ENCODE results near the gene XG. TPM values are rescaled to one million over a fixed set of nuclear protein-coding genes. Genes with fewer than 3 reads are reported as not detected.
"Not testable (repeated sequence)": the region's sequence is repeated elsewhere in the genome, so short reads cannot be mapped to it uniquely, and the experiment has no call there.

XG gene
- total and polyA plus RNA-seq, 2 donors (not counting 1 experiment from before 2014, with no cell fraction given) = 3.6 to 4.1 TPM

DNA sequence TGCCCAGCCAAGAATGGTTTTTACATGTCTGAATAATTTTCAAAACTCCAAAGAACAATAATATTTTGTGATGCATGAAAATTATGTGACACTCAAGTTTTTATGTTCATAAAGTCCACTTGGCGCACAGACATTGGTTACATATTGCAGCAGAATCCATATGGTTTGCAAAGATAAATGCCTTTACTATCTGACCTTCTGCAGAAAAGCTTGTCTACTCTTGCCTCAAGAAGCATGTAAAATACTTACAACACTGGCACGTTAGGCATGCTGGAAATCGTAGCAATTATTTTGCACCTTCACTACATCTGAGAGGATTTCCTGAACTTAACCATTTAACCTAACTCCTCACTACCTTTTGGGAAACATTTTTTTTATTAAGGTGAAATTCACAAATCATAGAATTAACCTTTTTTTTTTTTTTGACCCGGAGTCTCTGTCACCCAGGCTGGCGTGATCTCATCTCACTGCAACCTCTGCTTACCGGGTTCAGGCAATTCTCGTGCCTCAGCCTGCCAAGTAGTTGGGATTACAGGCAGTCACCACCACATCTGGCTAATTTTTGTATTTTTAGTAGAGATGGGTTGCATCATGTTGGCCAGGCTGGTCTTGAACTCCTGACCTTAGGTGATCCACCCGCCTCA, 3.5 kb upstream of the XG start:
- H3K9me3 ChIP-seq (ENCODE audit: control insufficient read depth, insufficient read depth, low read depth, low read length) = no peaks in the 10 kb centered on the region
- peaks cover 3% of the 10 kb centered on the region for H3K36me3 ChIP-seq (ENCODE audit: control insufficient read depth, insufficient read depth, low read length)
- TF ChIP-seq, protein P1, sequence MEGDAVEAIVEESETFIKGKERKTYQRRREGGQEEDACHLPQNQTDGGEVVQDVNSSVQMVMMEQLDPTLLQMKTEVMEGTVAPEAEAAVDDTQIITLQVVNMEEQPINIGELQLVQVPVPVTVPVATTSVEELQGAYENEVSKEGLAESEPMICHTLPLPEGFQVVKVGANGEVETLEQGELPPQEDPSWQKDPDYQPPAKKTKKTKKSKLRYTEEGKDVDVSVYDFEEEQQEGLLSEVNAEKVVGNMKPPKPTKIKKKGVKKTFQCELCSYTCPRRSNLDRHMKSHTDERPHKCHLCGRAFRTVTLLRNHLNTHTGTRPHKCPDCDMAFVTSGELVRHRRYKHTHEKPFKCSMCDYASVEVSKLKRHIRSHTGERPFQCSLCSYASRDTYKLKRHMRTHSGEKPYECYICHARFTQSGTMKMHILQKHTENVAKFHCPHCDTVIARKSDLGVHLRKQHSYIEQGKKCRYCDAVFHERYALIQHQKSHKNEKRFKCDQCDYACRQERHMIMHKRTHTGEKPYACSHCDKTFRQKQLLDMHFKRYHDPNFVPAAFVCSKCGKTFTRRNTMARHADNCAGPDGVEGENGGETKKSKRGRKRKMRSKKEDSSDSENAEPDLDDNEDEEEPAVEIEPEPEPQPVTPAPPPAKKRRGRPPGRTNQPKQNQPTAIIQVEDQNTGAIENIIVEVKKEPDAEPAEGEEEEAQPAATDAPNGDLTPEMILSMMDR (conservative IDR thresholded peaks at IDR 0.05 in 1 of 2, IDR thresholded peaks at IDR 0.05 in 1 of 2; ENCODE audit: low read depth in 1 of 2, low read length in 2 of 2) = no peak
- no peak for TF ChIP-seq EZH2 (IDR thresholded peaks at IDR 0.05; ENCODE audit: low read length, missing control alignments)
- no peak overlapping the region for H3K4me3 ChIP-seq (replicated peaks in 1 of 4; ENCODE audit: control extremely low read depth in 1 of 4, insufficient read depth in 1 of 4, low read depth in 3 of 4, low read length in 4 of 4)
- no peaks in the 10 kb centered on the region for H3K27me3 ChIP-seq (ENCODE audit: control insufficient read depth, insufficient read depth, low read length)
- H3K79me2 ChIP-seq (ENCODE audit: control insufficient read depth, insufficient read depth, low read length) = no peaks in the 10 kb centered on the region
- H3K27ac ChIP-seq (ENCODE audit: insufficient read depth, low read length) = no peak overlapping the region
- no peak overlapping the region for H3K4me2 ChIP-seq (ENCODE audit: extremely low read depth, insufficient read depth, low read length)
- H4K20me1 ChIP-seq (ENCODE audit: control insufficient read depth, extremely low read depth, insufficient read depth, low read length) = no peaks in the 10 kb centered on the region
- DNase-seq (ENCODE audit: low read depth in 2 of 2) = peak in 1 of 2 donors; percentile 16
- no peak overlapping the region for H2AFZ ChIP-seq (ENCODE audit: low read length)
- no peak overlapping the region for H3K9ac ChIP-seq (ENCODE audit: insufficient read depth, low read length)
- H3K4me1 ChIP-seq (ENCODE audit: control insufficient read depth, extremely low read depth, insufficient read depth, low read length) = peaks cover 4% of the 10 kb centered on the region

DNA sequence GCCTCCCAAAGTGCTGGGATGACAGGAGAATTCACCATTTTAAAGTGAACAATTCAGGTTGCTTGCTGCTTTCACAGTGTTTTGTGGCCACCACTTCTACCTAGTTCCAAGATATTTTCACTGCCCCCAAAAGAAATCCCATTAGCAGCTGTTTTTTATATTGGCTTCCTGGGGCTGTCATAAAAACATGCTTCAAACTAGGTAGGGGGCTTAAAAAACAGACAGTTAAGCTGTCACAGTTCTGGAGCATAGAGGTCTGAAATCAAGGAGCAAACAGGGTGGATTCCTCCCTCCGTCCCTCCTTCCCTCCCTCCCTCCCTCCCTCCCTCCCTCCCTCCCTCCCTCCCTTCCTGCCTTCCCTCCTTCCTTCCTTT, 3.0 kb upstream of the XG start:
- H3K4me2 ChIP-seq (ENCODE audit: extremely low read depth, insufficient read depth, low read length) = no peak overlapping the region
- TF ChIP-seq, protein P1 (conservative IDR thresholded peaks at IDR 0.05 in 1 of 2, IDR thresholded peaks at IDR 0.05 in 1 of 2; ENCODE audit: low read depth in 1 of 2, low read length in 2 of 2) = no peak
- TF ChIP-seq EZH2 (IDR thresholded peaks at IDR 0.05; ENCODE audit: low read length, missing control alignments) = no peak

DNA sequence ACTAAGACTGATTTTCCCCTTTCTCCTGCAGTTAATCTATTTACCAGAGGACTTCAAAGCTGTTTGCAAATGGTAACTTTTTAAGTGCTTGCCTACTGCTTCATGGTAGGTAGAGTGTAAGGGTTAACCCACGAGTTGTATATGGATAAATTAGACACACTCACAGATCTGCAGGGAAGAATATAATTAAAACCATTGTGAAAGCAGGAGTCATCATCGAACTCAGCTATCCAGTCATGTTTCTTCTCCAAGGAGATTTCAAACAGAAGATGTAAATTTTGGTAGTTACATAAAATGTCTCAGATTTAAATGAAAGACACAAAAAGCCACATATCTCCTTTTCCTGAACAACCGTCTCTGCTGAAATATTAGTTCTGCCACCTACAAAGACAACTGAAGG, 549 bp upstream of the XG start:
- TF ChIP-seq, protein P1 (conservative IDR thresholded peaks at IDR 0.05 in 1 of 2, IDR thresholded peaks at IDR 0.05 in 1 of 2; ENCODE audit: low read depth in 1 of 2, low read length in 2 of 2) = no peak
- no peak for TF ChIP-seq EZH2 (IDR thresholded peaks at IDR 0.05; ENCODE audit: low read length, missing control alignments)
- Histone ChIP-seq H3K9ac (ENCODE audit: insufficient read depth, low read length) (no peak overlapping the region), H3K9me3 (ENCODE audit: control insufficient read depth, insufficient read depth, low read depth, low read length) (no peaks in the 10 kb centered on the region), H4K20me1 (ENCODE audit: control insufficient read depth, extremely low read depth, insufficient read depth, low read length) (no peaks in the 10 kb centered on the region), H3K79me2 (ENCODE audit: control insufficient read depth, insufficient read depth, low read length) (no peaks in the 10 kb centered on the region), H3K36me3 (ENCODE audit: control insufficient read depth, insufficient read depth, low read length) (no peaks in the 10 kb centered on the region), H2AFZ (ENCODE audit: low read length) (no peak overlapping the region), H3K27me3 (ENCODE audit: control insufficient read depth, insufficient read depth, low read length) (no peaks in the 10 kb centered on the region), H3K4me2 (ENCODE audit: extremely low read depth, insufficient read depth, low read length) (no peak overlapping the region), H3K4me1 (ENCODE audit: control insufficient read depth, extremely low read depth, insufficient read depth, low read length) (no peaks in the 10 kb centered on the region), H3K27ac (ENCODE audit: insufficient read depth, low read length) (no peak overlapping the region), H3K4me3 (replicated peaks in 1 of 4; ENCODE audit: control extremely low read depth in 1 of 4, insufficient read depth in 1 of 4, low read depth in 3 of 4, low read length in 4 of 4) (no peak overlapping the region)
- no peak for DNase-seq (ENCODE audit: low read depth in 2 of 2)

More for the DNA sequence above, 3.0 kb upstream of the XG start:
- no peaks in the 10 kb centered on the region for H3K79me2 ChIP-seq (ENCODE audit: control insufficient read depth, insufficient read depth, low read length)
- H3K9me3 ChIP-seq (ENCODE audit: control insufficient read depth, insufficient read depth, low read depth, low read length) = no peaks in the 10 kb centered on the region
- H3K9ac ChIP-seq (ENCODE audit: insufficient read depth, low read length) = no peak overlapping the region
- H3K27me3 ChIP-seq (ENCODE audit: control insufficient read depth, insufficient read depth, low read length) = no peaks in the 10 kb centered on the region
- H2AFZ ChIP-seq (ENCODE audit: low read length) = no peak overlapping the region
- no peak overlapping the region for H3K4me3 ChIP-seq (replicated peaks in 1 of 4; ENCODE audit: control extremely low read depth in 1 of 4, insufficient read depth in 1 of 4, low read depth in 3 of 4, low read length in 4 of 4)
- H3K27ac ChIP-seq (ENCODE audit: insufficient read depth, low read length) = no peak overlapping the region
- peaks cover 4% of the 10 kb centered on the region for H3K4me1 ChIP-seq (ENCODE audit: control insufficient read depth, extremely low read depth, insufficient read depth, low read length)
- no peaks in the 10 kb centered on the region for H4K20me1 ChIP-seq (ENCODE audit: control insufficient read depth, extremely low read depth, insufficient read depth, low read length)
- H3K36me3 ChIP-seq (ENCODE audit: control insufficient read depth, insufficient read depth, low read length) = no peaks in the 10 kb centered on the region
- no peak for DNase-seq (ENCODE audit: low read depth in 2 of 2)

- H3K4me1 ChIP-seq (ENCODE audit: control insufficient read depth, extremely low read depth, insufficient read depth, low read length); H3K9ac ChIP-seq (ENCODE audit: insufficient read depth, low read length); H3K79me2 ChIP-seq (ENCODE audit: control insufficient read depth, insufficient read depth, low read length); H2AFZ ChIP-seq (ENCODE audit: low read length); H4K20me1 ChIP-seq (ENCODE audit: control insufficient read depth, extremely low read depth, insufficient read depth, low read length); H3K9me3 ChIP-seq (ENCODE audit: control insufficient read depth, insufficient read depth, low read depth, low read length); H3K36me3 ChIP-seq (ENCODE audit: control insufficient read depth, insufficient read depth, low read length); DNase-seq (ENCODE audit: low read depth in 2 of 2); H3K27me3 ChIP-seq (ENCODE audit: control insufficient read depth, insufficient read depth, low read length); H3K27ac ChIP-seq (ENCODE audit: insufficient read depth, low read length); H3K4me2 ChIP-seq (ENCODE audit: extremely low read depth, insufficient read depth, low read length): not testable (repeated sequence)
- peak overlapping the region in 1 of 4 experiments; percentile 32 for H3K4me3 ChIP-seq (replicated peaks in 1 of 4; ENCODE audit: control extremely low read depth in 1 of 4, insufficient read depth in 1 of 4, low read depth in 3 of 4, low read length in 4 of 4)
These were observed 601 bp downstream of the XG start for GRCh38 chrX:2752441-2752840.

Measured in fibroblast of lung (primary cell).